HG03135 (cell line): ENCODE results near the gene RYR3.

Source experiments
- ATAC-seq: cut with Tn5 transposase; IDR thresholded peaks from one replicate; pipeline ENCODE4 v1.9.1; 2021; ENCODE audit warnings: mild to moderate bottlenecking, moderate library complexity; ENCODE audit not compliant: unreplicated experiment

Gene RYR3

DNA sequence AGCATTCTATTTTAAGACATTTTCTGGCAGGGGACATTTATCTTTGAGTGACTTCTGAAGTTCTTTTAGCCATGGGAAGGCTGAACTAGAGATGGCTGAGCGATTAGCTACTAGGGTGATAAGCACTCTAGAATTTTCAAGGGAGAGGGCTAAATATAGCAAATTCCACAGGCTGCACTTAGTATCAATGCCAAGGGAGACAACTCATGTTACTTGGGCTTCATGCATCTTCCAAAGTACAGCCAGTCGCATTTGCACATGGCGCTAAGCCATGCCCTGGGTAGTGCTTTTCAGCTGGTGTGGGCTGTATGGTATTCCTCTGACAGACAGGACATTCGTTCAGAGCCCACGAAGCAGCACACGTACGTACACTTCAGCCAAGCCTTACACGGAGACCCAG is 69.6 kb downstream of the RYR3 start:
- no peak for ATAC-seq

DNA sequence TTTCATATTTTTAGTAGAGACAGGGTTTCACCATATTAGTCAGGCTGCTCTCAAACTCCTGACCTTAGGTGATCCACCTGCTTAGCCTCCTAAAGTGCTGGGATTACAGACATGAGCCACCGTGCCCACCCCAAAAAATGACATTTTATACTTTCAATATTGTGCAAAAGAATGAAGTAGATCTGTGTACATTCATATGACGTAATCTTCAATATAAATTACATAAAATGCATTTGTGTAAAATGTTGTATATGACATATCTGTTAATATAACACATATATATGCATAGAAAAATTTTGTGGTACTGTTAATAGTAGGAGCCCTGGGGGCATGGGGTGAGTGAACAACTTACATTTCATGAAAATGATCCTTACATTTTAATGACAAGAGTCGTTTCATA is 71.7 kb downstream of the RYR3 start:
- ATAC-seq, result no peak

DNA sequence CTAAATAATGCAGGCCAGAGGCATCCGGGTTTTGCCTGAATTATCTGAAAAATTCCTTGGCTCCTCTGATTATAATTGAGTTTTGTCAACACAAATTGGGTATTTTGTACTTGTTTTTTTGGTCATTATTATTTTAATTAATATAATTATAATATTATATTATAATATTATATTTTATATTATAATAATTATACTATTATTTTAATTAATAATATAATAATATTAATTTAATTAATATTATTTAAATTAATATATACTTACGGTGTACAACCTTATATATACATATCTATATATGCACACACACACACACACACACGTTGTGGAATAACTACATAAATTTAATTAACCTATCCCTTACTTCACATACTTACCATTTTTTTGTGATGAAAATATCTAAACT is 73.5 kb downstream of the RYR3 start:
- ATAC-seq, result no peak

DNA sequence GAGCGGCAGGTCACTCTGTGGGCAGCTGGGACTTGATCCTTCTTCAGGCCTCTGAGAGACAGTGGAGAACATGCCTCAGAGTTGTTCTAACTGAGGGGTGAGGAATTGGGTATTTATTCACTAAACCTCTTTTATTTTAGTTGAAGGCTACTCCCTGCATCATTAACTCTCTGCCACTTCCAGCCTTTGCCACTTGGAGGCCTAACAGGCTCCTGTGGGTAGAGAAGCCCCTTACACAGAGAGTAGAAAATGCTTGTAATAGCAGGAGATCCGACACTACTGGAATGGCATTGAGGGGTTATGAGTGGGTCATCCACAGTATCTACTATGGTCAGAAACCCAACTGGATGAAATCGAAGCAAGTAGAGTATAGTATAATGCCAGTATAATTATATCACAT is 81.7 kb downstream of the RYR3 start:
- no peak for ATAC-seq

DNA sequence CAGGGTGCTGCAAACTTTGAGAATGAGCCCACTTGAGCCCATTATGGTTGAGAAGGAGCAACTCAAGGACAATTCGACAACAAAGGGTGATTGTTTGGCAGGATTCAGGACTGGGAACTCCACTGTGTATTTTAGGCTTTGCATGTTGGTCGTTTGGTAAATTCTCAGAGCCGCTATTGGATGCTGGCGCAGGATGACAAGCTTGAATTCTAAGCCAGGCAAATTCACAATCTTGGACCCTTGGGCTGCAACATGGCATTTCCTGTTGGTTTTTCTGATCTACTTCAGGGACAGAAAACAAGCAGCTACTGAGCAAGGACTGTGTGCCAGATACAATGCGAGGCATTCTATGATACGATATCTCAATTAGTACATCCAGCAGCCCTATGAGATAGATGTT is 82.8 kb downstream of the RYR3 start:
- ATAC-seq, result no peak

DNA sequence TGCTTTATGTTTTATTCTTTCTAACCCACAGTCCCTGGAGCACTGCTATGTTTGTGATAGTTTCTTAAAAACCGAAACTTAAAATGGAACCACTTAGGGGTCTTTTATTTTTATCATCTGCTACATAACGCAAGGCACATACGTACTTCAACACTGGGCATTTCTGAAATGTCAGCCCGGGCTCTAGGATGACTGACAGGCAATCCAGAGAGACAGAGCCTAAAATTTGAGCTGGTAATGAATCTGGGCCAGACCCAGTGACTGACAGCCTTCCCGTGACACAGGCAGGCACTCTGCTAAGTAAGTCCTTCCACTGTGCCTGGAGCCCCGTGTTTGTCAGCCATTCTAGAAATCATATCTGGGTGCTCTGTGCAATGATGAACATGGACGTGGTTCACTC is 84.6 kb downstream of the RYR3 start:
- no peak for ATAC-seq

DNA sequence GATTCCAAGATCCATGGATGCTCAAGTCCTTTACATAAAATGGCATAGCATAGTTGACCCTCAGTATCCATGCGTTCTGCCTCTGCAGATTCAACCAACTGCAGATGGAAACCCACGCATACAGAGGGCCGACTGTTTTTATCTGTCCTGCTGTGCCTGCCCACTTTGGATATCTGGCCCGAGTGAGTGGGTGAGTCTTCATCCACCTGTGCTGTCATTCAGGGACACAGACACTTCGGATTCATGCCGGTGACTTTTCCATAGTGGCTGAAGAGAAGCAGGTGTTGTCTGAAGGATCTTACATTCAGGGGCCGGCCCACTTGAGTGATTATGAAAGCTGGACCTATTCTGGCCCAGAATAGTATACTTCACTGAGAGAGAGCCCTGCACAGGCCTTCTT is 85.1 kb downstream of the RYR3 start:
- ATAC-seq, result no peak

DNA sequence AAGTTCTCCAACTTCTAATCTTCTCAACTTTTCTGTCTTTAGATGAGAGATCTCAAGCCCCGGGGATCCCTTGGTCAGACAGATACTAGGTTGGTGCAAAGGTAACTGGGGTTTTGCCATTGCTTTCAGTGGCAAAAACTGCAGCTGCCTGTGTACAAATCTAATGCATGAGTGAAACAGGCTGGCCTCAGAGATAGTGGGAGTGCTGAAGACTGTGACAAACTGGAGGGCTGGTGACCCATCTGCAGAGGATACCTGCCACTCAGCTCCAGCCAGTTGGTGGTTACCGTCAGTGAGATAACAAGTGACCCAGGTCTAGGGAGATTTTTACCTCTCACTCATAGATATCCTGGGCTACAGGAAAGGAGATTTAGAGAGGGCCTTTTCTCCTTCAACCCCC is 85.7 kb downstream of the RYR3 start:
- no peak for ATAC-seq

DNA sequence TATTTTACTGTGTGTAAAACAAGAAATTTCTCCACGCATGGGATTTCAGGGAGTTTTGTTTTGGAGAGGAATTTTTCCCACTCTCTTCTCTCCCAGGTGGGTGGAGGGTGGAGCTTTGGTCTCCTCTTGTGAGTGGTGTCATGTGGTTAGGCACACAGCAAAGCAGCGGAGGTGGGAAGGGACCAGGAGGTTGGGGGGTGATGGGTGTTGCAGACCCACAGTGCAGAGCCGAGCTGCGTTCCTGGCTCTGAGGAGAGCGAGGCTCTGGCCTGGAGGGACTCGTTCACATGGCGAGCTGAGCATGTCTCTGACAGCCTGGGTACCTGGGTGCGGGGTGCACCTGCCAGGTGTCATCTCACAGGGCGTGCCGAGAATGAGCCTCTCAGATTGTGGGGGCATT is 87.8 kb downstream of the RYR3 start:
- no peak for ATAC-seq

DNA sequence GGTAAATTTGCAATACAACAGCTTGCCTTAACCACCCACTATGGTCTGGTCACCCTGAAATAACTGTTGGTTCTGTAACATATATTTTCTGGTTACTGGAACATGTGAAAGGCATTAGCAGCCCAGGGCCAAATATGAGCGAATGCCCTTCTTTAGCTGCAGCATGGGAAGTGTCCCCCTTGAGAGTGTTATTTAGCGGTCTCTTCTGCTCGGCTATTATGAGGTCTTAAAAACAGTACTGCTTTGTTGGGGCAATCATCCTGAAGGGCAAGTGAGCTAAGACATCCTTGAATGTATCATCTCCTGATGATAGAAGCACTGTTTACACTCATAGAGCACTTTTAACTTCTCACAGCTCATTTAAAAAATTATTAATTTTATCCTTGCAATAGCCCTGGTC is 90.2 kb downstream of the RYR3 start:
- no peak for ATAC-seq

DNA sequence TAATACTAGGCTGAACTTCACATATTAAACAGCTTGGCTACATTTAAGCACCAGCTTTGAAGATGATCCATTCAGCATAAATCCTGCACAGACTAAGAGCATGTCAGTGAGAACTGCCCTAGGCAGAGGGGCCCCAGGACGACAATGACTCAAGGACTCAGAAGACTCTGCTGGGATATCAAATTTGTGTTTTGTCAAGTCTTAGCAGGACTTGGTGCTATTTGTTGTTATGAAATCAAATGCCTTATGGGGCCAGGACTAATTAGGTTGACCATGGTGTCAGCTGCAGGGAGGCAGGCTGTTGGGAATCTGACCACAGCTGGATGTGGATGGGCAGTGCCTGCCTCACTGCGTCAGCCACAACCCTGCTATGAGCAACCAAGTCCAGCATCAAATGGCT is 91.8 kb downstream of the RYR3 start:
- ATAC-seq, result no peak

DNA sequence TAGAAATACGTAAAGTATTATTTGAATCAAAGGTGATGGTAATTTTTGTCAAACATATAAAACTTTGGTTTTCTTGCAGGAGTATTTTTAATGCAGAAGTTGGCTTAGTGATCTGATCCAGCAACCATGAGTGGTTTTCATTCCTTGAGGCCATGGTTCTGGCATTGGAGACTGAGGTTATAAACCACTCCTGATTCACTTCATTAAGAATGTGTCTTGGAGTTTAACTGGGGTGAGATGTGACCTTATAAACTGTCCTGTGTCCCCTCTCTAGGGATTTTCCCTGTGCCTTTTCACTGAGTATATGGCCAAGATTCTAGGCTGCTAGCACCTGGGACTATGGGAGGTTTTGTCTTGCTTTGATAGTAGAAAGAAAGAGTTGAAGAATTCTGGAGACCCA is 94.3 kb downstream of the RYR3 start:
- no peak for ATAC-seq

DNA sequence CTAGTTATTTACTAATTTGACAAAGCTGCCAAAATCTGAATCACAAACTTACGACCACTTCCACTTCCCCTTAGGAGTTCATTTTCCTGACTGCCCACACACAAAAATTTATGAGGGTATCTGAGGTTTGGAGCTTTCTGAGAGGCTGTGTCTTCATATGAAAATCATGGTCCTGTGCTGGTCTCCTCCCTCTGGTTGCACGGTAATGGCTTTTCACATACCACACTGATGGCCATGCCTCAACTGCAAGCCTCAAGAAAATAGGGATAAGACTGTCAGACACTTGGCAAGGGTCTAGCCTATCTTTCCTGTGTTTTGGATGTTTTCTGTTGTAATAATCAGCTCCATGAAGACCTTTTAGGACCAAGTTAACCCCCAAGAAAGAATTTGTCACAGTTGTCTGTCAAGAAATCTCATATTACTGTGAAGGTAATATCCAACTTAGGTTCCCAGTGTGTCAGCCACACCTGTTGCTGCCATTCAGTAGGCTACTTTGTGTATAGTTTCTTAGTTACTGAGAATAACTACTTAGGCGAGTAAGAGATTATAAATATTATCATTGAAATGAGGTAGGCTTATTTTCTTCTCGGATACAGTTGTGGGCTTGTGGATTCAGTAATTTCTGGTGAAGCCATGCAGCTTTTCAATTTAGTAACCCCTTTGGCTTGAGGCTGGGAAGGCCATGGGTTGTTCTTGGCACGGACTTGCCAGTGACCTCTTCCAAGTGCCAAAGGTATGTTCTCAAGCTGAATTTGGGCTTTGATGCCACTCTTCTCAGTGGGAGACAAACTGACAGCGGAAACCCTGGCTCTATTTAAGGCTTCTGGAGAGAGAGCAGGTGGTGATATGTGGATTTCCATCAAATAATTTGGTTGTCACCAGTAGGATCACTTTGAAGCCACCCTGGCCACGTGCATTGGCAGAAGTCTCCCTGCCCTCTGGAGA is 101.1 kb downstream of the RYR3 start:
- ATAC-seq, result no peak

DNA sequence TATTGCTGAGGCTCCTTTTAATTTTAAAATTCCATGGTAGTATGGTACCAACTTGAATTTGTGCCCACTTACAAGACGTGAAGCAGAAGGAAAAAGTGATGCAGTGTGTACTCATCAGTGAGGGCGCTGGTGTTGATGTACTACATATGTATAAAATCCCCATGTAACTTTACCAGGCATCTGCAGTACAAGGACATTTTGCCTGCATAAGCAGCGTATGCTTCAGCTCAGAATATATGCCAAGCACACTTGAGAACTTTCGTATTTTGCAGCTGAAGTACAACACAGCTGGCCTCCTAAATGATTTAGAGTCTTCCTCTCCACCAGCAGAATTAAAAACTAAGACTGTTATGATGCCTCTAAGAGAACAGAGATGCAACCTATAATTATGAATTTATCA is 108.9 kb downstream of the RYR3 start:
- no peak for ATAC-seq

DNA sequence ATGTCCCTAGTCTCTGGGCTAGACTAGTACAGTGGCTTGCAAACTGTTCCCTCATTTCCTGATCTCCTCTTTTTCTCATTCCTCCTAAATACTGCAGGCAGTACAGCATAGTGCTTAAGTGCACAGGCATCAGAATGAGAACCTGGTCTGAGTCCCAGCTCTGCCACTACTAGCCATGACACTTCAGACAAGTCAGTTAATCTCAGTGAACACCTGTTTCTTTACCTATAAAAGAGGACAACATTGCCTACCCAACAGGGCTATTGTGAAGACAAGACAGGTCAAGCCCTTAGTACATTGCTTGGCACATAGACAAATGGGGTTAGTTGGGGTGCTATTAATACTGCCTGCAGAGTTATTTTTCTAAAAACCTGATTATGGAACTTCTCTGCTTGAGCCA is 113.3 kb downstream of the RYR3 start:
- no peak for ATAC-seq

DNA sequence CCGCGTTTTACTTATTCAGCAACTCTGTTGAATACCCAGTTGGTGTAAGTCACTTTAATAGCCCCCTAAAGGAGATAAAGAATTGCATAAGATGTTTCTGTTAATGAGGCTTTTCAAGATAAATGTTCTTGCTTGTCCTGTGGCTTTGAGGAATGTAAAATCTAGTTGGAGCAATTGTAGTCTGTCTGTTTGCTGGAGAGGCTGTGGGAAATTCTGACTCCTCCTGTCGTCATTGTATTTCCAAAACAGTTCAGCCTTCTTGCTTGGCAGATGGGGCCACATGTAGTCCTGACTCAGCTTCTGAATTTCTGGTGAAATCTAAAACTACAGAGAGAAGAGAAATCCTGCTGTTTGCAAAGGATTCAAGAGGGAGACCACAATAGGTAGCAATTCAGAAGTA is 114.4 kb downstream of the RYR3 start:
- no peak for ATAC-seq

DNA sequence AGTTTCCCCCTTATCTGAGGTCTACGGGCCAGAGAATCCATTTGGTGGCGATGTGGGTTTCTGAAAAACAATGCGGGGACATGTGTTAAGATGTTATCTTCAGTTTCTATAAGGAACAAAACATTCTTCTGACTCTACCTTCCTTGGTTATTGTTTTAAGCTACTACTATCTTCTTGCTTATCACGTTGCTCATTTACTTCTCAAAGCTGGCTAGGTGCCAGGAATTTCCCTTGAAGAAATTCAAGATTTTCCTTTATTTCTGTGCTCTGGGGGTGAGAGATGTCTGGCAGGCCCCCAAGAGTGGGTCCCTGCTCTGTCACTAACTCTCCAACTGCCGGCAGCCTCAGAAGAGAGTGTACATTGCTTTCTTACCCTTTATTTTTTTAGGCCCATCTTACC is 119.8 kb downstream of the RYR3 start:
- no peak for ATAC-seq

DNA sequence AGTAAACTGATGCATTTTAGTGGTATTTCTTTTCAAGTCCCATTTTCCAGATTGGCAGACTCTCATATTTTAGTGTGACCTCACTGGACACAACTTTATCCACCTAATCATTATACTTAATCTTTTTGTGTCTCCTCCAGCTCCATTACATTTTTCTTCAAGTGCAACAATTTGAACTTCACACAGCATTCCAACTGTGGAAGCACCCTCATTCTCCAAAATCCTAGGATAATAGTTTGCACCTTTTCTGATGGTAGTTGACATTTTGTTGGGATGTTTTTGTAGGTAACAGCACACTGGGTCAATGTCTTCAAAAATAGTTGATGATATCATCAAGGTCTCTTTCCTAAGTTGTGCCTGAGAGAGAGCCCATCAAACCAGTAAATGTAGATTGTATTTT is 123.1 kb downstream of the RYR3 start:
- no peak for ATAC-seq

DNA sequence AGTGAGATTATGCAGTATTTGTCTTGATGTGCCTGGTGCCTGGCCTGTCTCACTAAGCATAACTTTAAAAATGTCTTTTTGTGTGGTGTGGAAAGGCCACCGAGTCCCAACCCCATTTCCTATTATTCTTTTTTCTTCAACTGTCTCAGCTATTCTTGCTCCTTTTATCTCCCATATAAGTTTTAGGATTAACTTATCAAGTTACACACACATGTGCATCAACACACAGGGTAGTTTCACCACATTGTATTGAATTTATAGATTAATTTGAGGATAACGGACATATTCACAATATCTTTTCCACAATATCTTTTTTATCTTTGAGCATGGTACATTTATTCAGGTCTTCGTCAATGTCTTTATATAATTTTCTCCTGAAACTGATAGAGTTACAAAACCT is 127.6 kb downstream of the RYR3 start:
- ATAC-seq, result no peak

DNA sequence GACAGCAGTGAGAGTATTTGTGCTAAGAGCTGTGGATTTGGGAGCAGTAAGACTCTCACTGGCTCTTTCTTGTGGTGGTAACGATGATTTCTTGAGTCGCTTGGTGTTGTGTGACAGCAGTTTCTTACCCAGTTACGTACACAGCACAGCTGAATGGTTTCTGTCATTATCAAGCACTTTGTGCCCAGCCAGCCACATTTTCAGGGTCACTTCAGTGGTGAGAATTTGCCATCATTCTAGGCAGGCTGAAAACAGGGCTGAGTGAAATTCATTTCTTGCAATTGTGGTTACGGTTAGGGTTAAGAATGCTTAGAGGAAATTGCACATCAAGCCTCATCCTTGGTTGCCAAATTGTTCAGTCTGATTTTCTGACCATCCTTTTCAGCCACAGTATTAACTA is 130.1 kb downstream of the RYR3 start:
- ATAC-seq, result no peak

DNA sequence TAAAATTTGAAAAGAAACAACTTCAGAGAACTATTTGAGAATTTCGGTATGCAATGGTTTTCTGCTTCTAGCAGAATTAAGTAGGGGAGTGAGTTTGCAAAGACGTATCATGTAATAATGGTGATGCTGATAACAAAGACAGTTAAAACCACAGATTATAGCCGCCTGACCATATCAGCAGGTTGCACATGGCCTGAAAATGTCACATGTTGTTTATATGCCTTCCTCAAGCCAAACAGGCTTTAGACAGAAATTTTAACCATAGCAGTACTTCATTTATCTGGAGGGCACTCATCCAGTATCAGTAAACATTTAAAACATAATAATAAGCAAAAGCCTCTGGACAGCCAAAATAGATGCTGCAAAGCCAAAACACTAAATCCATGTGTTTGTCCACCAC is 131.7 kb downstream of the RYR3 start:
- no peak for ATAC-seq

DNA sequence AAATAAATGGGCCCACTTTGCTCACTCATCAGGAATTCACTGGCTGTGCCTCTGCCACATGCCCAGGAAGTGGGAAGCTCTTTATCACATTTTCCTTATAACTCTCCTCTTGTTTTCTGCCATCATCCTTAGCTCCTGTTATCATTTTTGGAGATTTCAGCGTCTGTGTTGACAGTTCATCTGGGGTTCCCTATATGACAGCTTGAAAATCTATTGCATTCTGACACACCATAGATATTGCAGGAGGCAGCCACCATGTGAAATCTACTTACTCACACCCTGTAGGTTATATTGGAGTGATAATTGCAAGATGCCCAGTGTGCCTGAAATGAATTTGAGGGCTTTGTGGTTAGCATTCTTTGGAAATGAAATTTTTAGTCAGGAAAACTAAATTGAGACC is 132.9 kb downstream of the RYR3 start:
- ATAC-seq, result no peak

DNA sequence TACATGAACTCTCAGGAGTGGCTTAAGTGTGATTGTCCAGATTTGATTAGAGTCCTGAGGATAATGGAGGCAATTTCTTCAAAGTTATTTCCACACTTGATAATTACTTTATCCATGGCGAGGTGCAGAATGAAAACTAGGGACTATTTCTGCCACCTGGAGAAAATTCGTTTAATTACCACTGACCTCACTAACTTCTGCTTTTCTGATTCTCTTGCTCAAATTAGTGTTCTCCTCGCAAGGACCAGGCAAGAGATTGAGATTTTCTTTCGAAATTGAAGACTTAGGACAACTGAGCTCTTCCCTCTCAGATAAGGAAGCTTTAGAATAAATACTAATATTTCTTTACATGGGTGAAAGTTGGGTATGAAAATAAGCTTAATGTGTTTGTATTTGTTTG is 135.2 kb downstream of the RYR3 start:
- ATAC-seq, result no peak
